HEK293 (cell line): ENCODE results near the gene LCA5L.
A peak's percentile ranks its signal among the peaks of the same experiment; 100 is the strongest.

ENCODE experiments used
- GFI1B ChIP-seq: fragments of 450-650 bp; formaldehyde crosslinking; IDR thresholded peaks from 2 replicates; pipeline ENCODE4 v1.5.1; 2016; ENCODE audit warnings: missing biosample characterization, missing genetic modification characterization
- KLF8 ChIP-seq: fragments of 450-650 bp; formaldehyde crosslinking; IDR thresholded peaks from 2 replicates; pipeline ENCODE4 v1.5.1; 2016; ENCODE audit warnings: missing biosample characterization, missing genetic modification characterization
- KLF9 ChIP-seq: fragments of 450-650 bp; formaldehyde crosslinking; IDR thresholded peaks from 2 replicates; pipeline ENCODE4 v1.5.1; 2016; ENCODE audit warnings: missing biosample characterization, missing genetic modification characterization, low read depth
- OSR2 ChIP-seq: fragments of 450-650 bp; formaldehyde crosslinking; IDR thresholded peaks from 2 replicates; pipeline ENCODE4 v1.5.1; 2016; ENCODE audit warnings: missing biosample characterization, missing genetic modification characterization
- PATZ1 ChIP-seq: fragments of 450-650 bp; formaldehyde crosslinking; IDR thresholded peaks from 2 replicates; pipeline ENCODE4 v1.5.1; 2016; ENCODE audit warnings: missing biosample characterization, missing genetic modification characterization
- SALL2 ChIP-seq: fragments of 450-650 bp; formaldehyde crosslinking; IDR thresholded peaks from 2 replicates; pipeline ENCODE4 v1.5.0; 2017; ENCODE audit warnings: missing biosample characterization, mild to moderate bottlenecking, missing genetic modification characterization, borderline replicate concordance
- SETDB1 ChIP-seq: IDR thresholded peaks from one replicate; pipeline ENCODE4 v1.6.1; 2017; ENCODE audit warnings: mild to moderate bottlenecking, low read length, moderate library complexity, mixed read lengths; ENCODE audit not compliant: insufficient read length
- WT1 ChIP-seq: fragments of 450-650 bp; formaldehyde crosslinking; IDR thresholded peaks from 2 replicates; pipeline ENCODE4 v1.5.1; 2016; ENCODE audit warnings: missing biosample characterization, missing genetic modification characterization
- ZBTB20 ChIP-seq: fragments of 450-650 bp; formaldehyde crosslinking; IDR thresholded peaks from 2 replicates; pipeline ENCODE4 v1.5.1; 2016; ENCODE audit warnings: missing biosample characterization, missing genetic modification characterization
- ZBTB21 ChIP-seq: fragments of 450-650 bp; formaldehyde crosslinking; IDR thresholded peaks from 2 replicates; pipeline ENCODE4 v1.5.1; 2017; ENCODE audit warnings: missing biosample characterization, missing genetic modification characterization
- ZNF121 ChIP-seq: fragments of 450-650 bp; formaldehyde crosslinking; IDR thresholded peaks from 2 replicates; pipeline ENCODE4 v1.5.1; 2016; ENCODE audit warnings: missing biosample characterization, missing genetic modification characterization
- ZNF132 ChIP-seq: fragments of 450-650 bp; formaldehyde crosslinking; IDR thresholded peaks from 2 replicates; pipeline ENCODE4 v1.5.1; 2017; ENCODE audit warnings: missing biosample characterization, missing genetic modification characterization, borderline replicate concordance
- ZNF174 ChIP-seq: fragments of 450-650 bp; formaldehyde crosslinking; IDR thresholded peaks from 2 replicates; pipeline ENCODE4 v1.5.0; 2017; ENCODE audit warnings: missing biosample characterization, mild to moderate bottlenecking, missing genetic modification characterization
- ZNF175 ChIP-seq: fragments of 450-650 bp; formaldehyde crosslinking; IDR thresholded peaks from 2 replicates; pipeline ENCODE4 v1.5.1; 2016; ENCODE audit warnings: missing biosample characterization, missing genetic modification characterization
- ZNF2 ChIP-seq: fragments of 450-650 bp; formaldehyde crosslinking; IDR thresholded peaks from 2 replicates; pipeline ENCODE4 v1.5.1; 2016; ENCODE audit warnings: missing biosample characterization, missing genetic modification characterization
- ZNF202 ChIP-seq: fragments of 450-650 bp; formaldehyde crosslinking; IDR thresholded peaks from 2 replicates; pipeline ENCODE4 v1.5.1; 2016; ENCODE audit warnings: missing biosample characterization, missing genetic modification characterization, borderline replicate concordance
- ZNF274 ChIP-seq, 2 experiments: fragments of 200-500 bp in 1 of 2; fragments of 450-650 bp in 1 of 2; sonication (Bioruptor generic) in 1 of 2; formaldehyde crosslinking in 1 of 2; IDR thresholded peaks; 2 replicates each; pipeline versions ENCODE4 v1.5.1 to v1.6.1; 2014 to 2016; ENCODE audit warnings: borderline replicate concordance in 1 of 2, inconsistent platforms in 1 of 2, low read length in 1 of 2, missing biosample characterization in 1 of 2, missing genetic modification characterization in 1 of 2
- ZNF394 ChIP-seq: fragments of 450-650 bp; formaldehyde crosslinking; IDR thresholded peaks from 2 replicates; pipeline ENCODE4 v1.5.1; 2016; ENCODE audit warnings: missing biosample characterization, missing genetic modification characterization, mild to moderate bottlenecking, moderate library complexity, borderline replicate concordance
- ZNF449 ChIP-seq: fragments of 450-650 bp; formaldehyde crosslinking; IDR thresholded peaks from 2 replicates; pipeline ENCODE4 v1.5.1; 2017; ENCODE audit warnings: missing biosample characterization, mild to moderate bottlenecking, missing genetic modification characterization, moderate library complexity
- ZNF518A ChIP-seq: fragments of 450-650 bp; formaldehyde crosslinking; conservative IDR thresholded peaks from 2 replicates; pipeline ENCODE4 v1.5.1; 2016; ENCODE audit warnings: low read depth, missing biosample characterization, missing genetic modification characterization
- ZNF548 ChIP-seq: fragments of 450-650 bp; formaldehyde crosslinking; IDR thresholded peaks from 2 replicates; pipeline ENCODE4 v1.5.1; 2016; ENCODE audit warnings: missing biosample characterization, missing genetic modification characterization
- ZNF561 ChIP-seq: fragments of 450-650 bp; IDR thresholded peaks from 2 replicates; pipeline ENCODE4 v1.5.1; 2018; ENCODE audit warnings: missing biosample characterization, missing genetic modification characterization, borderline replicate concordance
- ZNF629 ChIP-seq: fragments of 450-650 bp; formaldehyde crosslinking; IDR thresholded peaks from 2 replicates; pipeline ENCODE4 v1.5.1; 2017; ENCODE audit warnings: missing biosample characterization, missing genetic modification characterization
- ZNF645 ChIP-seq: fragments of 450-650 bp; formaldehyde crosslinking; IDR thresholded peaks from 2 replicates; pipeline ENCODE4; 2016; ENCODE audit warnings: missing biosample characterization, missing genetic modification characterization
- ZNF768 ChIP-seq: fragments of 450-650 bp; formaldehyde crosslinking; IDR thresholded peaks from 2 replicates; pipeline ENCODE4 v1.5.1; 2018; ENCODE audit warnings: missing biosample characterization, mild to moderate bottlenecking, missing genetic modification characterization
- ZSCAN16 ChIP-seq: fragments of 450-650 bp; formaldehyde crosslinking; IDR thresholded peaks from 2 replicates; pipeline ENCODE4 v1.5.1; 2016; ENCODE audit warnings: missing biosample characterization, missing genetic modification characterization
- ZSCAN23 ChIP-seq: fragments of 450-650 bp; formaldehyde crosslinking; IDR thresholded peaks from 2 replicates; pipeline ENCODE4 v1.5.1; 2016; ENCODE audit warnings: missing biosample characterization, missing genetic modification characterization
- ZSCAN4 ChIP-seq: fragments of 450-650 bp; formaldehyde crosslinking; IDR thresholded peaks from 2 replicates; pipeline ENCODE4 v1.5.1; 2017; ENCODE audit warnings: missing biosample characterization, missing genetic modification characterization

Gene LCA5L

GRCh38 chr21:39388038-39388810 is 57.4 kb downstream of the LCA5L start (continued):
- TF ChIP-seq ZNF518A (tag by site-specific recombination) (peak; percentile 14; the same call in 1 of the 2 replicates), ZNF274 (IDR thresholded peaks at IDR 0.05; ENCODE audit: low read length) (no peak), ZNF274 (tag by site-specific recombination; IDR thresholded peaks at IDR 0.05; ENCODE audit: borderline replicate concordance) (no peak), KLF8 (peak; percentile 72), ZNF629 (peak; percentile 58), ZNF175 (tag by site-specific recombination) (no peak), ZNF174 (tag by site-specific recombination) (no peak), ZSCAN23 (tag by site-specific recombination) (peak; percentile 12), ZNF2 (tag by site-specific recombination) (peak; percentile 88), WT1 (no peak), ZNF645 (tag by site-specific recombination) (no peak), ZNF132 (tag by site-specific recombination) (no peak), ZNF561 (tag by site-specific recombination) (peak; percentile 66), PATZ1 (tag by site-specific recombination) (peak; percentile 80), ZBTB20 (tag by site-specific recombination) (peak; percentile 45; the same call in 1 of the 2 replicates), ZNF121 (tag by site-specific recombination) (no peak; the same call in 1 of the 2 replicates), SETDB1 (no peak), OSR2 (tag by site-specific recombination) (no peak), SALL2 (tag by site-specific recombination) (no peak), ZNF768 (tag by site-specific recombination) (no peak), KLF9 (tag by site-specific recombination) (0 out of 2 replicates have a peak, but pooled peaks have one; percentile 11), ZNF394 (tag by site-specific recombination) (peak; percentile 74; the same call in 1 of the 2 replicates), ZSCAN16 (tag by site-specific recombination) (no peak), ZNF548 (no peak; the same call in 1 of the 2 replicates), GFI1B (tag by site-specific recombination) (no peak), ZNF202 (tag by site-specific recombination) (no peak), ZNF449 (tag by site-specific recombination) (0 out of 2 replicates have a peak, but pooled peaks have one; percentile 42), ZSCAN4 (peak; percentile 21; the same call in 1 of the 2 replicates), ZBTB21 (no peak)
